ENCODE results near the gene DOCK8.

DOCK8 gene

DNA sequence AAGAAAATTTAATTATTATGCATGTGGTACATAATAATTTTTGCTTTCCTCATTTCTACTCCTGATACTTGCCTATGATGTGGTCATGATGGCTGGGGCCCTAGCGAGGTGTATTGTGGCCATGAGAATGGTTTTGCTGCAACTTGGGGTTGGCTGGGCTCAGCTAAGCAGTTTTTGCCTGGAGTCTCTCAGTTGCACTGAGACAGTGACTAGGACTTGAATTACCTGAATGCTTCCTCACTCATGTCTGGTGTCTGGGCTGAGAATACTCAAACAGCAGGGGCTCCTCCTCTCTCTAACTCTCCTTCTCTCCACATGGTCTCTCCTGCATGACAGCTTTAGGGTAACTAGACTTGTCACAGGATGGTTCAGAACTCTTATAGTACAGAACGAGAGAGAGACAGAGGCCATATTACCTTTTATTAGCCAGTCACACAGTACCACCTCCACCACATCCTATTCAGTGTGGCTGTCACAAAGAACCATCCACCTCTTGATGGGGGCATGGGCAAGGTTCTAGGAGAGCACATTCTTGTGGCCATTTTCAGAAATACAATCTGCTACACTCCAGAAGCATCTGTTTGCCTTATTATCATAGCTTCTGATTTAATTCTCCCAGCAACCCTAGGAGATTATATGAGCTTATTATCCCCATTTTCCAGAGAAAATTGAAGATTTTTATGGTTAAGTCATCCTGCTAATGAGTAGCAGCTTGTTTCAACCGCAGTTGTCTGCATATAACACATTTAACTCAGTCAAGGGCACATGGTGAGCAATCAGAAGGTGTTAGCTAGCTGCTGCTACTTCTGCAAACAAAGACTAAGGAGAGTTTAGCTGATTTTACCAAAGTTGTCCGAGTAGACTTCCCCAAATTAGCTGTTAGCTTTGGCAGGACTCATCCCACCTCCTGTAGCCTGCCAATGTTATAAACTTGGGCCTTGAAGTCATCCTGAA, 245.1 kb downstream of the DOCK8 start:
- no peak for DNase-seq (ENCODE audit: low spot score)

DNA sequence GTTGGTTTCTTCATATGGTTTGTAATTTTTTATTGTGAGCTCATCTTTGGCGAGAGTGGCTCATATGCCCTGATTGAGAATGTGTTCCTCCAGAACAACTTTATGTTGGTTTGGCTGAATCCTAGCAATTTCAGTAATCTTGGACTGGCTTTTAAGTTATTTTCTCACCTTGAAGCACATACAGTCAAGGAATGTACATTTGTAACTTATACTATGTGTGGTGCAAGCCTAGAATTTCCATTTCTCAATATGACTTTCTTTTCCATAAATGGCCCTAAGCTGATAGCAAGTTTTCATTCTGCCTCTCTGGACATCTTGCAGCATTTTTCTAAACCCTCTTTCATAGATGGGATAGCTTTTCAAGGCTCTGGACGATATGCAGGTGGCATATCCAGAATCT, 247.5 kb downstream of the DOCK8 start:
- DNase-seq (ENCODE audit: low spot score) = no peak

DNA sequence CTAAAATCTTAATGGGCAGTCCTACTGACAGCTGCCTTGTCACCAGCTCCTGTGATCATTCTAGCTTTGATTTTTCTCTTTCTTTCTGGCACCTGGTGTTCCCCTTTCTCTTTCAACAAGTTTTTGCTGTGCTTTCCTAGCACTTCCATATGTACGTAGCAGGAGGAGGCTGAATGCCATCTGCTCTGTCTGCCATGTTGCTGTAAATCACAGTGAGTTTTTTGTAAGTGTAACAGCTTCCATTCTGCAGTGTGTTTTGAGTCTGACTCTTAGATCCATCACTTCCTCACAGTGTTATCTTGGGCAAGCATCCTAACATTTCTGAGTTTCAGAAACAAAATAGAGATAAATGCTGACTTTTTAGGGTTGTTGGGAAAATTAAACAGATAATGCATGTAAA, 247.9 kb downstream of the DOCK8 start:
- DNase-seq (ENCODE audit: low spot score) = no peak

DNA sequence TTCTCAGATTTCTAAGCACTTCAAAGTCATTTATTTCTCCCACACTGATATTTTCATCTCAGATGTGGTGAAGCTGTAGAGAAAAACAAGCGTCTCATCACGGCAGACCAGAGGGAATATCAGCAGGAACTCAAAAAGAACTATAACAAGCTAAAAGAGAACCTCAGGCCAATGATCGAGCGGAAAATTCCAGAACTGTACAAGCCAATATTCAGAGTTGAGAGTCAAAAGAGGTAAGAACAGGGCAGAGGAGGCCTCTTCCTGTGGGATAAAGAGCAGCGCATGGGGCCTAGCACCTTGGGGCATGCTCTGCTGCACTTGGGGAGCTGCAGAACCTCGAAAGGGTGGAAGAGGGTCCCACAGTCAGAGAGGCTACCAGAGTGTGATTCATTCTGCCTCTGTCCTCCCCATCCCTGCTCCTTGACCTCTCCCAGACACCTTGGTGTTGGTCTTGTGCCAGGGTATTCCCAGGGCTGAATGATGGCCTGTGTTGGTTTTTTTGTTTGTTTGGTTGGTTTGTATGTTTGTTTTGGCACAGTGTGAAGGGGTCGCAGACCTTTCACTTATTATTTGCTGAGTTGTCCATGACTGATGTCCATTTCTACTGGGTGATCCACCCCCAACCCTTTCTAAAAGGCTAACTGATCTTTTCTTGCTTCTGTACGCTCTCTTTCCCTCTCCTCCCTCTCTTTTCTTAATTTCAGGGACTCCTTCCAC, 248.9 kb downstream of the DOCK8 start:
- no peak for DNase-seq (ENCODE audit: low spot score)

DNA sequence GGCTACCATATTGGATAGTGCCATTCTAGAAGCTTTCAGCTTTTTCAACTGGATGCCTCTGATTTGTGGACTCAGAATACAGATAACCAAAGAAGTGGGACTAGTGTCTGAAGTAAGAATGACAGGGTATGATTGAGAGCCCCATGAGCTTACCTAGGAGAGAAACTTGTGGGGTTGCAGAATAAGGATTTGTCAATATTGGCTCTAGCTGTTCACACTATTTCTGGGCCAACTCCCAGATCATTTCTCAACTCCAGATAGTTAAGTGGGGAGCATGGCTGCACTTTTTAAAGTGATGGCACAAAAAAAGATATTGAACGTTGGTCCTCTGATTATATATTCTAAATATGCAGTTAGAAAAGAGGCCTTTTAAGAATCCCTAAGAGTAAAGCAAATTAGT, 252.1 kb downstream of the DOCK8 start:
- DNase-seq (ENCODE audit: low spot score) = no peak

DNA sequence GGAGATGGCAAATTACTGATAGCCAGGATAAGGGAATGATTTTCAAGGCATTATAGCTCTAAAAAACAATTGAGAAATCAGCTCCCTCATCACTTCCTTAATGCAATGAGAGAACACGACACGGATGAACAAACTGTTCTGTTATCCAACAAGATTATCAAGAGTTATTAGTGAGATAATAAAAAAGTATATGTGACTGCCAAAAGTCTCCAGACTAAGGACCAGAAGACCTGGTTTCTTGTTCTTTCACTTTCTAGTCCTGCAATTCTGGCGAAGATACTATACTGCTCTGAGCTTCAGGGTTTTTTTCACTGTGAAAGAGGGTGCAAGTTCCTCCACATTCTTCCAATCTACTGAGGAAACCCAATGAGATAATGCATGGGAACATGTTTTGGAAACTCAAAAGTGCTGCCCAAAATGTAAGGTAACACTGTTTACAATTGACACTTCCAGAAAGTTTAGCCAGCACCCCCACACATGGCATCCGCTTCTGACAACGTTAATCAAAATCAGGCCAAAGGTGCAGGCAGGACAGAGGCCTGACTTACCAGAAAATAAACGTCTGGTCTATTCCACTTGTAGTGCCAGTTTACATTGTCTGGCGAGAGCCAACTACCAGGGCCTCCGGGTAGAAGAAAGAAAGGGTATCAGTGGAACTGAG, 254.2 kb downstream of the DOCK8 start:
- DNase-seq (ENCODE audit: low spot score) = no peak

DNA sequence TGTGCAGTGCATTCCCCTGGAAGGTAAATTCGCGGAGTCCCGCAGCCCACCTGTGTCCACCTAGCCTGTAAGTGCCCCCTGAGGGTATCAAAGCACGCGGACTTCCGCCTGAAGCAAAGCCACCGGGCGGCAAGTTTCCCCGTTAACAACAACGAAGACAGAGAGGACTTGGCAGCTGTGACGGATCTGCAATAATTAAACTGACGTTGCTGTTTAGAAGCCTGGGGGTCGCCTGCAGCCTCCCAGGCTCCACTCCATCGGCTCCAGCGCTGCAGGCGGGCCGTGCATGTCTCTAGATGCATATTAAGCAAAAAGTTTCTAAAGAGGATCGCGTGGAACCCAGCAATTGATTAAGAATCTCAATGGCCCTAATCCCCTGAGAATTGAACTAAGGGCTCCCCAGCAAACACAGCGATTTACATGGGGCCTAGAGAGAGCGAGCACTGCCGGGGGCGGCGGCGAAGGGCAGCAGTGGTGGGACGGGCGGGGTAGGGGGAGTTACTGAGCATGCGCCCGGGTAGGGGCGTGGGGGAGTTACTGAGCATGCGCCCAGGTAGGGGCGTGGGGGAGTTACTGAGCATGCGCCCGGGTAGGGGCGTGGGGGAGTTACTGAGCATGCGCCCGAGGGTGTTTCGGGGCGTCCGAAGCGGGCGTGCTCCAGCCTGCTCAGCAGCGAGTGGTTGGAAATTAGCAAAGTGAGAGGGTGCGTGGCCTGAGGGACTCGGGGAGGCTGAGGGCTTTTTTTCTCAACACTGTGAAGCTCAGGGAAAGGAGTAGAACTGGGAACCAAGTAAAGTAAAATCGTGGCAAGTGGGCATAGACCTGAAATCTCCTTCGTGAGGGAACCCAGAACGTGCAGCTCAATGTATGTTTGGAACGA, 255.2 kb downstream of the DOCK8 start:
- DNase-seq (ENCODE audit: low spot score) = peak; percentile 95

DNA sequence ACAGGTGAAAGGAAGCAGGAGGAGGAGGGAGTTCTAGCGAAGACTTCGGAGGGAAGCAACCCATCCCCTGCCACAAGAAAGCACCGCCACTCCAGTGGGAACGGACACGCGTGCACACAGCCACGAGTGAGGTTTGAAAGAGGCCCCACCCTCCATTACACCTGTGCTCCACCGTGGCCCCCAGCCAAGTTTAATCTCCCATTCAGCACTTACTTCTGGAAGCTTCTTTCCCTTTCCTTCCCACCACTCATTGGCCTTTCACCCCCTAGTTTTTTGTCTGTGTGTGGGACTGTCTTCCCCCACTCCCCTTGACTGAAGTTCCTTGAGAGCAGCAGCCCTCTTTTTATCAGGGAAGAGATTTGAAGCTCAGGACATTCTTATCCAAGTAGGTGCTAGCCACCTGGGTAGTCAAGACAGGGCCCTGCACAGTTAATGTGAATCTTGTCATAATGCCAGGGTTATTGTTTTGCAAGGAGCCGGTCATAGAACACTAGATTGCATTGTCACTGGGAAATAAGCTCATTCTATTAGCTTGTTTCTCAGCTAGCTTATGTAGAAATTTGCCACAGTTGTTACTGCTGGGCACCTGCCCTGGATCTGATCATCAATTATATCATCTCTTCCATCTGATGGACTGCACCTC, 256.0 kb downstream of the DOCK8 start:
- no peak for DNase-seq (ENCODE audit: low spot score)

DNA sequence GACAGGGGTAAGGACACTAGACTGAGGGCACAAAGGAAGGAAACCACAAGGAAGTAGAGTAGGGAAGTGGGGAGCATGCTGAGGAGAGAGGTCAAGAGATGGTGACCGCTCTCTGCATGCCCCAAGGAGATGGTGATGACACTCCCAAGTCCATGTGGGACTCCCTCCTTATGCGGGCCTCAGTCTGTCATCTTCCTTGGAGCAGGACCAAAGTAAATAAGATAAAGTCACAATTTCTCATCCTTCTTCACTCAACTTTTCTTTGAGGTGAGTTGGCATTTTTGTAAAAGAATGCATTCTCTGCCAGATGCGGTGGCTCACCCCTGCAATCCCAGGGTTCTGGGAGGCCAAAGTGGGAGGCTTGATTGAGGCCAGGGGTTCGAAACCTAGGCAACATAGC, 256.7 kb downstream of the DOCK8 start:
- DNase-seq (ENCODE audit: low spot score) = no peak

DNA sequence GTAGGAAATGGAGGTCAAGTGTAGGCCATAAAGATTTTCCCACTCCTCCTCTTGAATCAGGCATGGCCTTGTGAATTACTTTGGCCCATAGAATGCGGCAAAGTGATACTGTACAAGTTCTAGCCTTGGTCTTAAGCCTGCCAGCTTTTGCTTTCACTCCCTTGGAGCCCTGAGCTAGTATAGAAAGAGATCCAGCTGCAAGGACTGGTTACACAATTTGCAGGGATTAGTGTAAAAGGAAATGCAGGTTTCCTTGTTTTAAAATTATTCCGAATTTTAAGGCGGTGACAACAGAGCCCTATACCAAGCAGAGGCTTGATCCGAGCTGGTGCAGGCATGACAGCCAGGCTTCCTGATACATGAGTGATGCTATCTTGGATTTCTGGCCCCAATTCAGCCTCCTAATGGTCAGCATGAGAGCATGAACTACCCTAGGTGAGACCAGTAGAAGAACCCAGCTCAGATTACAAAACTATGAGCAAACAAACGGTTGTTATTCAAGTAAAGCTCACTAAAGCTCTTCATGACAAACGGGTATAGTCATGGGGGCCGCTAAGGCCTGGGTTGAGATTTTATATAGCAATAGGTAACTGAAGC, 257.9 kb downstream of the DOCK8 start:
- no peak for DNase-seq (ENCODE audit: low spot score)

DNA sequence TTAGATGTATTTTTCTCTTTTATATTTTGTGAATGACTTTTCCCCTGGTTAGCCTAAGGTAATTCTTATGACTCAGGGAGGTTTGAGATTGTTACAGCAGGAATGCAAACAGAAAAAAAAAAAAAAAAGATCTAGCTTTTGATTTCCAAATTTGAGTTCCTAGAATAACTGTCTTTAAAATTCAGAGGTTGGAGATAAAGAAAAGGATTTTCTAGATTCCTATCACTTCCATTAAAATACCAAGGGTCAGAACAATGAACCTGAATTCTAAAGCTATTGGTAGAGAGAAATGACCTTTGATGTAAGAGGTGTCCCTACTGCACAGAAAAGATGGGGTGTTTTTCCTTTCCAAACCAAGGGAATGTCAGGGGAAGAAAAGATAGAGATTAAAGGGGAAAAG, 262.5 kb downstream of the DOCK8 start:
- DNase-seq (ENCODE audit: low spot score) = no peak

DNA sequence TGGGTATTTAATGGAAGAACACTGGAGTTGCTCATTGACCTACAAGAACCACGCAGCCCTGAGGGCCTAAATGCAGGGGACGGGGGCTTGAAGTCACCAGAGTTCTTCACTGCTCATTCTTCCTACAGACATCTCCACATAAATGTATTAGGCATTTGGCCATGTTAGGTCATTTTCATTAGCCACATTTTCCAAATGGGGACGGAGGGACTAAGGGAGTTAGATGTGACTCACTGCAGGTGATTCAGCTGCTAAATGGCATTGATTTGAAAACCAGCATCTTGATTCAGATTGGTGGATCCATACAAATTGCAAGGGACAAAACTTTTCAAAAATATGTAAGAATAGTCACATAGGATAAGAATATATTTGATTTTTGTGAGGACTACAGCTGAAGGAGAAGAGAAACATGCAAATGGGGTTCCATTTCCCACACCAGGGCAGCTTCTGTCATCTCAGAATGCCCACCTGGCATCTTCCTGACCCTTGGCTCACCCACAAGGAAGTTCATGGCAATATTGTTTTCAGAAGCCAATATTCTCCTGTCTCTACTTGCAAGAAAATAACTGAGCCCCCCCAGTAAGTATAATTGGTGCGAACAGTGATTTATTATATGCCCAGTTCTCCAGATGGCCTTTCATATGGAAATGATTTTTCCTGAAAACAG, 264.8 kb downstream of the DOCK8 start:
- DNase-seq (ENCODE audit: low spot score) = no peak

DNA sequence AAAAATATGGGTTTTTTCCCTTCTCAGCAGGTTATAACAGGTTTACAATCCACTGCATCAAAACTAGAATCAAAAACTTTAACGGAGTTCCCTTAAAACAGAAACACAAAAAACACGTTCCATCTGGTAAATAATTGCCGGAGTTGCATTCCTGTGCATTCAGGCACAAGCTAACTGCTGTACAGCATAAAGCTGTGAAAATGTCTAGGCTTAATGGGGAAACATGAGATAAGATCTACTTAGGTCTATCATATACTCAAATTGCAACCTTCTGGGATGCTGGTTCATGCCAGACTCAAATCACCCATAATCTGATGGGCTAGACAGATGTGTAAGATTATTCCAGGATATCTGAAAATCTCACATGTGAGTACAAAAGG, 265.3 kb downstream of the DOCK8 start:
- DNase-seq (ENCODE audit: low spot score) = no peak

DNA sequence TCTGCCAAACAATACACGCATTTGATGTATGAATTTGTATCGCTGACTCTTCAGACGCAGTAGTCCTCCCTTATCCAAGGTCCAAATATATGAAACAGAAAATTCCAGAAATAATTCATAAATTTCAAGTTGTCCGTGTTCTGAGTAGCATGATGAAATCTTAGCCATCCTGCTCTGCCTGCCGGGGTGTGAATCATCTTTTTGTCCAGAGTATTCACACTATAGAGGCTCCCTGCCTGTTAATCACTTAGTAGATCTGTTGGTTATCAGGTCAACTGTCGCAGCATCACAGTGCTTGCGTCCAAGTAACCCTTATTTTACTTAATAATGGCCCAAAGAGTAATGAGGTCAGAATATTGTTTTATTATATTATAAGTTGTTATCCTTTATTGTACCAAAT, 268.1 kb downstream of the DOCK8 start:
- no peak for DNase-seq (ENCODE audit: low spot score)

DNA sequence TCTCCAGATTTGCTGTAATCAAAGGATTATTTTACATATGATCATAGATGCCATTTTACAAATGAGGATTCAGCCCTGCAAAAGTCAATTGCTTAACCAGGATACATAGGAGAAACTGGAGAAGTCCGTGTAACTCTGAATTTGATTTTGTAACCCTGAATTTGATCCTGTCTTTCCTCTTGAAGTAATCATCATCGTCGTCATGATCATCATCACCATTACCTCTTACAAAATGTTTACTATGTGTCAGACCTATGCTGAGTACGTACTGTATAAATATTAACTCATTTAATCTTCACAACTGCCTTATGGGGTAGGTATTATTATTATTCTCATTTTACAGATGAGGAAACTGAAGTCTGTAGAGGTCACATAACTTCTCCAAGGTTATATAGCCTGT, 271.5 kb downstream of the DOCK8 start:
- DNase-seq (ENCODE audit: low spot score) = no peak

DNA sequence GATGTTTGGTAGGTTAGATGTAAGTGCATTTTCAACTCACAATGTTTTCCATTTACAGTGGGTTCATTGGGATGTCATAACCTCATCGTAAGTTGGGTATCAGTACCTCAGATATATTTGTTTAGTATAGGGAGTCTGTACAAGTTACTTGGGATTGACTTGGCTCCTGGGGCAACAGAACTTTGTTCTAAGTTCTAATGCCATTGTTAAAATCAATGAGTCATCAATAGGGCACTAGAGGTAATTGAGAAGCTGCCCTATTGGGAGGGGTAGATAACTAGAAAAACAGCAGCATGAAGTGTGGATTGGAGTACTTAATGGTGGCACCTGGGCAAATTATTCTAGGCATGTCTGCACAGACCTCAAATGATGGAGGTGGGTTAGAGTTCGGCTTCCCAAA, 272.8 kb downstream of the DOCK8 start:
- DNase-seq (ENCODE audit: low spot score) = no peak

DNA sequence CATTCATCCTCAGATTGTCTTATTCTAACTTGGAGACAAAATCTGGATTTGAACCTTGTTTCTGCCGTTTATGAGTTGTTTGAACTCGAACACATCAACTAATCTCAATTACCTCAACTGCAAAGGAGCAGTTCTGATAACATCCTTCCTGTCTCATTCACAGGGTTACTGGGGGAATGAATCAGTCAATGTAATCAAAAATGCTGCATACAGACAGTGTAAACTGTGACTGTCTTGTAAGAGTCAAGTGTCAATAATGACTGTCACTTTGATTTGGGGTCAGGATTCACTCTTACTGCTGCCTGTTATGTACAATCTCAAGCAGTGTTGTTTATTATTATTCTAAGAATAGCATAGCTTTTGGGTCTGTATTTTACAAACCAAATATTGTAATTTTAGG, 273.8 kb downstream of the DOCK8 start:
- no peak for DNase-seq (ENCODE audit: low spot score)

DNA sequence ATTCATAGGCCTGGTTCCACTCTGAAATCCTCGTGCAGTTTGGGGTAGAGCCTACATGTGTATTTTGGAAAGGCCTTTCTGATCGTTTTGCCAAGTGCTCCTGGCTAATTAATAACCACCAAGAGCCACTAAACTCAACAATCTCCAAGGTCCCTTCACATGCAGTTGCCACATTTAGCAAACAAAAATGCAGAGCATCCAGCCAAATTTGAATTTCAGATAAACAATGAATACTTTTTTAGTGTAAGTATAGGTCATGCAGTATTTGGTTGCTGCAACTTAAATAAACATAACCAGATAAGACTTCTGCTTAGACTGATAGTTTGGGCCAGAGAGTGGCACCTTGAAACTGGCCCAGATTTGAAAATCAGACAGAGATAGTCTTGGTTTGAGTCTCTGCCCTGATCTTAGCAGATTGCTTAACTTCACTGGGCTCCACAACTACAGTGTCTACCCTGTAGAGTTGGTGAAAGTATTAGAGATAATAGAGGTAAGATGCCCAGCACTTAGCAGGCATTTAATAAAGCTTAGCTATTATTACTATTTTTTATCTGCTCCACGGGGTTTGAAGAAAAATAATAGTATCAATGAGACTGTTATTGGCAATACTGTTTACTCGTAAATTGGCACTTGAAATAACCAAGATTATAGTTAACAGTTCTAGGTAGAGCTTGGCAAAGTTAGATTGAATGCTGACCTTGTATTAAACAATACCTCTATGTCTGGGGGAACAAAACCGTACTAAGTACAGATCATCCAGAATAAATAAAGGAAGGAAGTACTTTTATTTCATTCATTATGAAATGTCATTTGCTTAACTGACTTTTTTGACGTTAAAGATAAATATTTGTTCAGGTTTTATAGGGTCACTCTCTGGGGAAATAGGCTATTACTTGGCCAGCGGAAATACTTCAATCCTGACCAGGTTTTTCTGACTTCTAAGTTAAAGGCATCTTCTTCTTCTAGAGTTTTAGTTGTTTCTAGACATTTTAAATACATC, 274.8 kb downstream of the DOCK8 start:
- no peak for DNase-seq (ENCODE audit: low spot score)

DNA sequence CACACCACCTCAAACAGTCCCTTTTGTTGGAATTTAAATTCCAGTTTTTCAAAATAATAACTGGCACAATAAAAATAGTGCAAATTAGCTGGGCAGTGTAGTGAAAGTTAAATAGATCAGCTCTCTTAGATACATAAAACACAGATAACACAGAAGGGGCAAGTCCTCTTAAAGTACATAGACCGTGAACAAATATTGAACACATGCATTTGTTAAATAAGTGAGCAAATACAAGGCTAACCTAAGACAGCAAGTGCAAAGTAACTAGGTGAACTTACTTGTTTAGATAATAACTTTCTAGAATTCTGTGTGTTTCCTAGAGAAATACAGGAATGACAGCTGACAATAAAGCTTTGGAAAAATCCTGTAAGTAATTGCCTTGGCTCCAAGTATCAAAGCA, 280.1 kb downstream of the DOCK8 start:
- no peak for DNase-seq (ENCODE audit: low spot score)
